GM23248 (cell line): ENCODE data around the gene MUC13. TPM values are rescaled to one million over a fixed set of nuclear protein-coding genes. Genes with fewer than 3 reads are reported as not detected.

Source experiments
- DNase-seq: peaks from one replicate; pipeline ENCODE4 v3.0.0-alpha.2; 2015
- H2AFZ ChIP-seq: fragments of 200-600 bp; sonication (generic); 2 replicates; pipeline ENCODE4 v1.6.1; 2016; ENCODE audit warnings: antibody characterized with exemption
- H3F3A ChIP-seq: fragments of 200-600 bp; sonication (generic); 2 replicates; pipeline ENCODE4 v1.6.1; 2016; ENCODE audit warnings: mild to moderate bottlenecking, antibody characterized with exemption, mixed run types; ENCODE audit not compliant: insufficient read depth
- H3K27ac ChIP-seq: fragments of 200-600 bp; sonication (generic); 2 replicates; pipeline ENCODE4 v1.5.1; 2016; ENCODE audit warnings: mild to moderate bottlenecking
- H3K27me3 ChIP-seq: fragments of 200-600 bp; sonication (generic); replicated peaks from 2 replicates; pipeline ENCODE4 v1.6.1; 2016; ENCODE audit warnings: mild to moderate bottlenecking; ENCODE audit not compliant: insufficient read depth
- H3K36me3 ChIP-seq: fragments of 200-600 bp; sonication (generic); 2 replicates; pipeline ENCODE4 v1.6.1; 2016; ENCODE audit warnings: low read depth, mild to moderate bottlenecking
- H3K4me1 ChIP-seq: fragments of 200-600 bp; sonication (generic); 2 replicates; pipeline ENCODE4 v1.6.1; 2016; ENCODE audit warnings: mild to moderate bottlenecking; ENCODE audit not compliant: insufficient read depth
- H3K4me2 ChIP-seq: fragments of 200-600 bp; sonication (generic); one replicate; pipeline ENCODE4 v1.6.1; 2016; ENCODE audit warnings: mild to moderate bottlenecking; ENCODE audit not compliant: unreplicated experiment
- H3K4me3 ChIP-seq: fragments of 200-600 bp; sonication (generic); 2 replicates; pipeline ENCODE4 v1.5.1; 2016; ENCODE audit warnings: mild to moderate bottlenecking
- H3K79me2 ChIP-seq: fragments of 200-600 bp; sonication (generic); 2 replicates; pipeline ENCODE4 v1.6.1; 2016; ENCODE audit warnings: mild to moderate bottlenecking; ENCODE audit not compliant: insufficient read depth
- H3K9ac ChIP-seq: fragments of 200-600 bp; sonication (generic); 2 replicates; pipeline ENCODE4 v1.6.1; 2016; ENCODE audit warnings: mild to moderate bottlenecking
- H3K9me2 ChIP-seq: fragments of 200-600 bp; sonication (generic); 2 replicates; pipeline ENCODE4 v1.6.1; 2016; ENCODE audit warnings: mixed run types, mild to moderate bottlenecking, moderate library complexity; ENCODE audit not compliant: insufficient read depth
- H3K9me3 ChIP-seq: fragments of 200-600 bp; sonication (generic); one replicate; pipeline ENCODE4 v1.6.1; 2017; ENCODE audit warnings: low read depth
- H4K20me1 ChIP-seq: fragments of 200-600 bp; sonication (generic); 2 replicates; pipeline ENCODE4 v1.6.0; 2016; ENCODE audit not compliant: insufficient read depth
- EZH2 ChIP-seq: fragments of 200-600 bp; sonication (generic); IDR thresholded peaks from 2 replicates; pipeline ENCODE4 v1.6.1; 2018; ENCODE audit warnings: antibody characterized with exemption, mild to moderate bottlenecking; ENCODE audit not compliant: insufficient read depth, poor library complexity, severe bottlenecking
- EZH2phosphoT487 ChIP-seq: fragments of 200-600 bp; sonication (generic); IDR thresholded peaks from 2 replicates; pipeline ENCODE4 v1.6.1; 2018; ENCODE audit warnings: antibody characterized with exemption, moderate library complexity, mild to moderate bottlenecking, low read depth; ENCODE audit not compliant: insufficient read depth
- WGBS, 2 experiments: methylation state at CpG; one replicate each; pipeline ENCODE4 v1.1.6; 2015 to 2017; ENCODE audit warnings: low lambda C conversion rate in 2 of 2, low coverage in 1 of 2; ENCODE audit errors: missing lambda C conversion rate in 2 of 2; 5-methylcytosine and 5-hydroxymethylcytosine counted together
- in situ Hi-C: fragments of 300-500 bp; cut with MboI; formaldehyde crosslinking; loops from 2 replicates; pipeline ENCODE4 v1.15.0; 2020
- polyA plus RNA-seq: library from polyadenylated mRNA; unstranded; fragments of >200 nt; fragmentation: Nextera tagmentation; extraction: Ambion mirVana; gene quantifications from 2 replicates; pipeline ENCODE4 v1.2.1, GENCODE V29; 2016
- total RNA-seq: library from RNA; depleted of rRNA; stranded (reverse); fragments of >200 nt; shearing (Covaris generic); gene quantifications from 2 replicates; pipeline ENCODE4 v1.2.3, GENCODE V29; 2014

The MUC13 gene
- total and polyA plus RNA-seq, 2 experiments from 2014 or later: 0.18 to 0.32 TPM

DNA sequence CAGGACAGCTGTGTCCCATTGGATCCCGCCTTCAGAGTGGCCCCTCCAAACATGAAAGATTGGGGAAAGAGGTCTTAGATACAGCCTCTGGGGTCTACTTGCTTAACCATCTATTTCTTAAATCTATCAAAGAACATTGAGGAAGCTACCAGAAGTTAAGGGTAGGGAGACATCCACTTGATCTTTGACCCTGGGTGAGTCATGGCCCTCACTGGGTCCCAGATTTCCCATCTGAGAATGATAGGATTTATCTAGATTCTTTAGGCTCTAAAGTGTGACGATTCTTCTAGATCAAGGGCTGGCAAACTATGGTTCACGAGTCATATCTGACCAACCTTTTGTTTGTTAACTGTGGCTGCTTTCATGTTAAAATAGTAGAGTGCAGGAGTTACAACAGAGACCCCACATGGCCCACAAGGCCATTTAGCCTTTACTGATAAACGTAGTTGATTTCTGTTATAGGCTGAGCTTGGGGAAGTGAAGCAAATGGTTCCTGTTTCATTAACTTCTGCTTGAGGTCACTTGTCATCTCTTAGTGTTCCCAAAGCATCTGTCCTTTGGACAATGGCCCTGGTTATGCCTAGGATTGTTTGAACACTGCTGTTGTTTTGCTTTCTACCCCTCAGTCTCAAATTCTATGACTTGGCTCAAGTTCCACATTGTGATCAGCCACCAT, 8.0 kb downstream of the MUC13 start:
- Histone ChIP-seq H4K20me1 (no peaks in the 10 kb centered on the region), H3K4me1 (no peaks in the 10 kb centered on the region), H3K79me2 (no peaks in the 10 kb centered on the region), H3K27ac (no peak overlapping the region), H3K9ac (no peak overlapping the region), H3K9me2 (no peaks in the 10 kb centered on the region), H3F3A (no peaks in the 10 kb centered on the region), H2AFZ (no peak overlapping the region), H3K9me3 (no peaks in the 10 kb centered on the region), H3K27me3 (no peaks in the 10 kb centered on the region), H3K36me3 (no peaks in the 10 kb centered on the region), H3K4me3 (no peak overlapping the region), H3K4me2 (no peak overlapping the region)
- peak; percentile 14 for DNase-seq
- 82 to 88% methylated on average over 4 of the region's 4 CpGs for WGBS, 2 experiments
- TF ChIP-seq EZH2 (no peak), EZH2phosphoT487 (no peak)
- in situ Hi-C loops: no loop called here

DNA sequence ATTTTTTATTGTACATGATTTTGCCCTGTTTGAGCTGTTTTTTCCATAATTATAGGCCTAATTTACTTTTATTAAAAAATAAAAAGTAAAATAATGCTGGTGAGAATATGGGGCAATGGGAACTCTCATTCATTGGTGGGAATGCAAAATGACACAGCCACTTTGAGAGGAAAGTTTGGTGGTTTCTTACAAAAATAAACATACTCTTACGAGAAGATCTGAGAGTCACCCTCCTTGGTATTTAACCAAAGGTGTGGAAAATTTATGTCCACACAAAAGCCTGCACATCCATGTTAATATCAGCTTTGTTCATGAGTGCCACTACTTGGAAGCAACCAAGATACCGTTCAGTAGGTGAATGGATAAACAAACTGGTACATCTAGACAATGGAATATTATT, 9.8 kb downstream of the MUC13 start:
- H3K9ac ChIP-seq: no peak overlapping the region
- no peak for DNase-seq
- no peak overlapping the region for H2AFZ ChIP-seq
- WGBS, 2 experiments: 75 to 85% methylated on average over 2 of the region's 2 CpGs
- no peaks in the 10 kb centered on the region for H3K27me3 ChIP-seq
- no peaks in the 10 kb centered on the region for H3K9me2 ChIP-seq
- H4K20me1 ChIP-seq: no peaks in the 10 kb centered on the region
- TF ChIP-seq EZH2 (no peak), EZH2phosphoT487 (no peak)
- H3F3A ChIP-seq: no peaks in the 10 kb centered on the region
- H3K9me3 ChIP-seq: no peaks in the 10 kb centered on the region
- in situ Hi-C loops: loop anchor here (25.0 kb wide), 1 partner anchor 587 kb away; no protein-coding TSS in a partner anchor
- H3K4me3 ChIP-seq: no peak overlapping the region
- H3K79me2 ChIP-seq: no peaks in the 10 kb centered on the region
- H3K4me2 ChIP-seq: no peak overlapping the region
- H3K4me1 ChIP-seq: no peaks in the 10 kb centered on the region
- H3K36me3 ChIP-seq: no peaks in the 10 kb centered on the region
- no peak overlapping the region for H3K27ac ChIP-seq

DNA sequence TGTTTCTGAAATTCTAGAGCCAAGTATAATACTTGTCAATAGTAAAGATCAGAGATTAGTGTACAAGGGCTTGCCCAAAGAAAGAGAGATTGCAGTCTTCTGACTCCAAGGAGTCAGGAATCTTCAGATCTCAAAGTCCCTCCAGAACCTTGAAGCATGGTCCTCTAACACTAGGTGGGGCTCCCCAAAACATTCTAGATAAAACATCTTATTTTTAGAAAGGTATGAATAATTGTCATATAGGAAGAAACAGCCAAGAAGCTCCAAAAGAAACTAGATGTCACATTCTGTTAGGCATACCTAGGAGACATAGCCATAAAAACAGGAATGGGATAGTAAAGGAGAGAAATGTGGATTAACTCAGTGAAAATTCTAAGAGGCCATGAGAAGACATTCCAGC, 10.7 kb downstream of the MUC13 start:
- DNase-seq: peak; percentile 51

DNA sequence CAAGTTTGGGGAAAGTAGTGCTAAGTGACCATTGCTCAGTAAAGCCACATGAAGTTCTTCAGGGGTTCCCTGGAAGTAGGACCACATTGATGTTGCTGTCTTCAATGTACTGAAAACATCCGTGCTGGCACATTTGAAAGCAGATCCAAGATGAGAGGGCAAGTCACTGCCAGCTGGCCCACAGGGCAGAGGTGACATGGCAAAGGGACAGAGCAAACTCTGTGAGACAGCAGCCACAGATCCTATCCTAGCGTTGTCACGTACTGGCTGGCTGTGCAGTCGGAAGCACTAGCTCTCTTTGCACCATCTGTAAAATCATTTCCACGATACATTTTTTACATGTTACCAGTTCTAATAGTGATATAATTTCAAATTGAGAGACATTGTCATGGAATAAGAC, 13.8 kb downstream of the MUC13 start:
- no peaks in the 10 kb centered on the region for H3F3A ChIP-seq
- no peaks in the 10 kb centered on the region for H4K20me1 ChIP-seq
- TF ChIP-seq EZH2phosphoT487 (no peak), EZH2 (no peak)
- DNase-seq: no peak
- in situ Hi-C loops: loop anchor here (25.0 kb wide), 1 partner anchor 583 kb away; no protein-coding TSS in a partner anchor
- WGBS, 2 experiments: 41 to 45% methylated on average over 5 of the region's 5 CpGs
- H3K4me1 ChIP-seq: no peaks in the 10 kb centered on the region
- H3K79me2 ChIP-seq: no peaks in the 10 kb centered on the region
- H3K36me3 ChIP-seq: no peaks in the 10 kb centered on the region
- no peak overlapping the region for H3K27ac ChIP-seq
- H3K4me2 ChIP-seq: no peak overlapping the region
- H3K9me2 ChIP-seq: no peaks in the 10 kb centered on the region
- H3K9ac ChIP-seq: no peak overlapping the region
- no peak overlapping the region for H3K4me3 ChIP-seq
- H3K9me3 ChIP-seq: no peaks in the 10 kb centered on the region
- H3K27me3 ChIP-seq: peaks cover 6% of the 10 kb centered on the region; the same call in 1 of the 2 replicates
- H2AFZ ChIP-seq: no peak overlapping the region

More for the DNA sequence above, 10.7 kb downstream of the MUC13 start:
- Histone ChIP-seq H3K4me3 (no peak overlapping the region), H3K9me3 (no peaks in the 10 kb centered on the region), H3K9me2 (no peaks in the 10 kb centered on the region), H3K79me2 (no peaks in the 10 kb centered on the region), H3K4me1 (no peaks in the 10 kb centered on the region), H4K20me1 (no peaks in the 10 kb centered on the region), H3K4me2 (no peak overlapping the region), H3K36me3 (no peaks in the 10 kb centered on the region), H3F3A (no peaks in the 10 kb centered on the region), H3K27ac (no peak overlapping the region), H3K9ac (no peak overlapping the region), H2AFZ (no peak overlapping the region), H3K27me3 (no peaks in the 10 kb centered on the region)
- no peak for TF ChIP-seq EZH2phosphoT487
- TF ChIP-seq EZH2: no peak
- in situ Hi-C loops: loop anchor here (25.0 kb wide), 1 partner anchor 587 kb away; no protein-coding TSS in a partner anchor
